Uterus (tissue), 4 donors: ENCODE data around the gene MAP1B. TPM values are rescaled to one million over a fixed set of nuclear protein-coding genes. Genes with fewer than 3 reads are reported as not detected.

Experiments used
- DNase-seq, 2 donors: peaks; one replicate each; pipeline ENCODE4 v3.0.0-alpha.2; 2019 to 2020
- H3K27ac ChIP-seq, 2 donors: fragments of 200-600 bp; sonication (generic); 1 replicate in 1 of 2; 2 replicates in 1 of 2; pipeline ENCODE4 v1.5.1; 2016 to 2018
- H3K27me3 ChIP-seq, 2 donors: fragments of 200-600 bp; sonication (generic); one replicate each; pipeline ENCODE4 v1.5.1; 2018 to 2019; ENCODE audit warnings: control low read depth in 1 of 2
- H3K36me3 ChIP-seq, 2 donors: fragments of 200-600 bp; sonication (generic); one replicate each; pipeline ENCODE4 v1.5.1; 2019; ENCODE audit warnings: control low read depth in 1 of 2
- H3K4me1 ChIP-seq, 2 donors: fragments of 200-600 bp; sonication (generic); one replicate each; pipeline ENCODE4 v1.5.1; 2018 to 2019; ENCODE audit warnings: control low read depth in 1 of 2
- H3K4me3 ChIP-seq, 2 donors: fragments of 200-600 bp; sonication (generic); 1 replicate in 1 of 2; 2 replicates in 1 of 2; pipeline ENCODE4 v1.5.1; 2018 to 2019; ENCODE audit warnings: mild to moderate bottlenecking in 1 of 2
- H3K9me3 ChIP-seq, 2 donors: fragments of 200-600 bp; sonication (generic); one replicate each; pipeline ENCODE4 v1.5.1; 2019; ENCODE audit warnings: control low read depth in 1 of 2
- CTCF ChIP-seq, 4 experiments: fragments of 200-600 bp in 2 of 4; fragments of 450-650 bp in 2 of 4; sonication (generic) in 2 of 4; IDR thresholded peaks; one replicate each; pipeline ENCODE4 v1.5.1; 2016 to 2019; ENCODE audit warnings: antibody characterized with exemption in 4 of 4, mild to moderate bottlenecking in 2 of 4, moderate library complexity in 1 of 4
- POLR2A ChIP-seq, 2 donors: fragments of 450-650 bp; IDR thresholded peaks; one replicate each; pipeline ENCODE4 v1.6.1; 2016; ENCODE audit warnings: antibody characterized with exemption in 2 of 2, mild to moderate bottlenecking in 1 of 2, moderate library complexity in 1 of 2
- intact Hi-C: fragments of 100-400 bp; cut with DNase I; formaldehyde crosslinking; loops from one replicate; pipeline ENCODE4 v1.15.1; 2023; ENCODE audit warnings: low total_unique reads
- total RNA-seq, 4 donors: library from RNA; depleted of rRNA in 3 of 4; stranded (reverse); fragments of >200 nt in 3 of 4; gene quantifications; one replicate each; pipeline versions ENCODE4 v1.1.0 to v1.2.4, GENCODE V29; 2014 to 2023
- donor health status: DM: yes; HTN: yes; CAD: no.

MAP1B gene
- total RNA-seq, 4 donors from 2014 or later: 92.0 to 212 (median 132) TPM

- Histone ChIP-seq H3K4me3 (no peak overlapping the region), H3K36me3 (no peaks in the 10 kb centered on the region), H3K27me3 (no peaks in the 10 kb centered on the region), H3K4me1 (peaks cover 7 to 15% of the 10 kb centered on the region in 2 donors), H3K9me3 (no peaks in the 10 kb centered on the region), H3K27ac (no peak overlapping the region)
- intact Hi-C loops: no loop called here
- TF ChIP-seq CTCF (IDR thresholded peaks at IDR 0.05) (no peak), POLR2A (IDR thresholded peaks at IDR 0.05) (no peak)
- no peak for DNase-seq
Measured at GRCh38 chr5:72242796-72243475, 135.7 kb downstream of the MAP1B start.

- Histone ChIP-seq H3K36me3 (no peaks in the 10 kb centered on the region), H3K4me1 (peaks cover 7 to 15% of the 10 kb centered on the region in 2 donors), H3K9me3 (no peaks in the 10 kb centered on the region), H3K27me3 (no peaks in the 10 kb centered on the region), H3K27ac (peak overlapping the region in 1 of 2 donors; percentile 89), H3K4me3 (no peak overlapping the region)
- TF ChIP-seq CTCF (IDR thresholded peaks at IDR 0.05) (no peak), POLR2A (IDR thresholded peaks at IDR 0.05) (no peak)
- intact Hi-C loops: no loop called here
- no peak for DNase-seq
Measured at GRCh38 chr5:72243706-72244105, 136.4 kb downstream of the MAP1B start.

GRCh38 chr5:72244862-72245371, 137.6 kb downstream of the MAP1B start:
- Histone ChIP-seq H3K4me1 (peaks cover 7 to 15% of the 10 kb centered on the region in 2 donors), H3K4me3 (no peak overlapping the region), H3K27ac (peak overlapping the region; percentile 81 to 89), H3K36me3 (no peaks in the 10 kb centered on the region), H3K9me3 (no peaks in the 10 kb centered on the region), H3K27me3 (no peaks in the 10 kb centered on the region)
- intact Hi-C loops: no loop called here
- peak in 3 of 4 experiments; percentile 21 to 37 (median 32) for TF ChIP-seq CTCF (IDR thresholded peaks at IDR 0.05)
- no peak for TF ChIP-seq POLR2A (IDR thresholded peaks at IDR 0.05)
- DNase-seq: peak in 1 of 2 donors; percentile 35

GRCh38 chr5:72245546-72245945, 138.3 kb downstream of the MAP1B start:
- Histone ChIP-seq H3K4me1 (peaks cover 7 to 15% of the 10 kb centered on the region in 2 donors), H3K4me3 (no peak overlapping the region), H3K36me3 (no peaks in the 10 kb centered on the region), H3K27me3 (no peaks in the 10 kb centered on the region), H3K9me3 (no peaks in the 10 kb centered on the region), H3K27ac (peak overlapping the region; percentile 81 to 89)
- intact Hi-C loops: no loop called here
- TF ChIP-seq CTCF (IDR thresholded peaks at IDR 0.05): no peak
- TF ChIP-seq POLR2A (IDR thresholded peaks at IDR 0.05): no peak
- no peak for DNase-seq

- H3K9me3 ChIP-seq: no peaks in the 10 kb centered on the region
- DNase-seq: no peak
- H3K4me3 ChIP-seq: no peak overlapping the region
- H3K27me3 ChIP-seq: no peaks in the 10 kb centered on the region
- intact Hi-C loops: no loop called here
- peak in 1 of 4 experiments; percentile 13 for TF ChIP-seq CTCF (IDR thresholded peaks at IDR 0.05)
- TF ChIP-seq POLR2A (IDR thresholded peaks at IDR 0.05): no peak
- peak overlapping the region; percentile 81 to 89 for H3K27ac ChIP-seq
- no peaks in the 10 kb centered on the region for H3K36me3 ChIP-seq
- H3K4me1 ChIP-seq: peaks cover 7 to 15% of the 10 kb centered on the region in 2 donors
Measured at GRCh38 chr5:72245951-72246532, 138.8 kb downstream of the MAP1B start.
